ENCODE data around the gene MACROD2.

Gene MACROD2

GRCh38 chr20:14707865-14708596 is 712.7 kb downstream of the MACROD2 start:
- in situ Hi-C loops (cut with HindIII; ENCODE audit: low pct_unique_long_range_greater_than_20kb, low sequenced_read_pairs): no loop called here
- no peak for TF ChIP-seq JUND (IDR thresholded peaks at IDR 0.05; ENCODE audit: low read depth)
- no peak for DNase-seq (ENCODE audit: low read depth in 1 of 2, low spot score in 1 of 2)

GRCh38 chr20:14709439-14709838 is 714.1 kb downstream of the MACROD2 start:
- in situ Hi-C loops (cut with HindIII; ENCODE audit: low pct_unique_long_range_greater_than_20kb, low sequenced_read_pairs): no loop called here
- no peak for DNase-seq (ENCODE audit: low read depth in 1 of 2, low spot score in 1 of 2)
- TF ChIP-seq JUND (IDR thresholded peaks at IDR 0.05; ENCODE audit: low read depth): no peak

GRCh38 chr20:14710951-14711350 is 715.6 kb downstream of the MACROD2 start:
- DNase-seq (ENCODE audit: low read depth in 1 of 2, low spot score in 1 of 2): no peak
- in situ Hi-C loops (cut with HindIII; ENCODE audit: low pct_unique_long_range_greater_than_20kb, low sequenced_read_pairs): no loop called here
- no peak for TF ChIP-seq JUND (IDR thresholded peaks at IDR 0.05; ENCODE audit: low read depth)

GRCh38 chr20:14711652-14712051 is 716.3 kb downstream of the MACROD2 start:
- in situ Hi-C loops (cut with HindIII; ENCODE audit: low pct_unique_long_range_greater_than_20kb, low sequenced_read_pairs): no loop called here
- no peak for TF ChIP-seq JUND (IDR thresholded peaks at IDR 0.05; ENCODE audit: low read depth)
- no peak for DNase-seq (ENCODE audit: low read depth in 1 of 2, low spot score in 1 of 2)

- in situ Hi-C loops (cut with HindIII; ENCODE audit: low pct_unique_long_range_greater_than_20kb, low sequenced_read_pairs): no loop called here
- peak; percentile 31; the same call in 1 of the 2 replicates for TF ChIP-seq JUND (IDR thresholded peaks at IDR 0.05; ENCODE audit: low read depth)
- peak; percentile 3 to 25 for DNase-seq (ENCODE audit: low read depth in 1 of 2, low spot score in 1 of 2)
These were observed 717.0 kb downstream of the MACROD2 start for GRCh38 chr20:14712302-14712739.

- TF ChIP-seq JUND (IDR thresholded peaks at IDR 0.05; ENCODE audit: low read depth): no peak
- in situ Hi-C loops (cut with HindIII; ENCODE audit: low pct_unique_long_range_greater_than_20kb, low sequenced_read_pairs): no loop called here
- DNase-seq (ENCODE audit: low read depth in 1 of 2, low spot score in 1 of 2): no peak
These were observed 720.1 kb downstream of the MACROD2 start for GRCh38 chr20:14715400-14715799.

GRCh38 chr20:14716351-14716801 is 721.1 kb downstream of the MACROD2 start:
- TF ChIP-seq JUND (IDR thresholded peaks at IDR 0.05; ENCODE audit: low read depth): no peak
- in situ Hi-C loops (cut with HindIII; ENCODE audit: low pct_unique_long_range_greater_than_20kb, low sequenced_read_pairs): no loop called here
- no peak for DNase-seq (ENCODE audit: low read depth in 1 of 2, low spot score in 1 of 2)

GRCh38 chr20:14717134-14717999 is 722.1 kb downstream of the MACROD2 start:
- DNase-seq (ENCODE audit: low read depth in 1 of 2, low spot score in 1 of 2): no peak
- in situ Hi-C loops (cut with HindIII; ENCODE audit: low pct_unique_long_range_greater_than_20kb, low sequenced_read_pairs): no loop called here

GRCh38 chr20:14720251-14720650 is 724.9 kb downstream of the MACROD2 start:
- no peak for TF ChIP-seq JUND (IDR thresholded peaks at IDR 0.05; ENCODE audit: low read depth)
- in situ Hi-C loops (cut with HindIII; ENCODE audit: low pct_unique_long_range_greater_than_20kb, low sequenced_read_pairs): no loop called here

More at GRCh38 chr20:14717134-14717999, 722.1 kb downstream of the MACROD2 start:
- no peak for TF ChIP-seq JUND (IDR thresholded peaks at IDR 0.05; ENCODE audit: low read depth)

GRCh38 chr20:14721926-14722452 is 726.7 kb downstream of the MACROD2 start:
- no peak for DNase-seq (ENCODE audit: low read depth in 1 of 2, low spot score in 1 of 2)
- in situ Hi-C loops (cut with HindIII; ENCODE audit: low pct_unique_long_range_greater_than_20kb, low sequenced_read_pairs): no loop called here
- no peak for TF ChIP-seq JUND (IDR thresholded peaks at IDR 0.05; ENCODE audit: low read depth)

More at GRCh38 chr20:14720251-14720650, 724.9 kb downstream of the MACROD2 start:
- no peak for DNase-seq (ENCODE audit: low read depth in 1 of 2, low spot score in 1 of 2)

- TF ChIP-seq JUND (IDR thresholded peaks at IDR 0.05; ENCODE audit: low read depth): no peak
- no peak for DNase-seq (ENCODE audit: low read depth in 1 of 2, low spot score in 1 of 2)
- in situ Hi-C loops (cut with HindIII; ENCODE audit: low pct_unique_long_range_greater_than_20kb, low sequenced_read_pairs): no loop called here
These were observed 728.3 kb downstream of the MACROD2 start for GRCh38 chr20:14723614-14724013.

GRCh38 chr20:14724036-14724435 is 728.7 kb downstream of the MACROD2 start:
- no peak for DNase-seq (ENCODE audit: low read depth in 1 of 2, low spot score in 1 of 2)
- TF ChIP-seq JUND (IDR thresholded peaks at IDR 0.05; ENCODE audit: low read depth): no peak
- in situ Hi-C loops (cut with HindIII; ENCODE audit: low pct_unique_long_range_greater_than_20kb, low sequenced_read_pairs): no loop called here

GRCh38 chr20:14724468-14724867 is 729.2 kb downstream of the MACROD2 start:
- no peak for TF ChIP-seq JUND (IDR thresholded peaks at IDR 0.05; ENCODE audit: low read depth)
- in situ Hi-C loops (cut with HindIII; ENCODE audit: low pct_unique_long_range_greater_than_20kb, low sequenced_read_pairs): no loop called here
- no peak for DNase-seq (ENCODE audit: low read depth in 1 of 2, low spot score in 1 of 2)

Measured in T47D (cell line).